BJ (cell line): ENCODE results near the gene RDH5. TPM values are rescaled to one million over a fixed set of nuclear protein-coding genes. Genes with fewer than 3 reads are reported as not detected.

Experiments used
- CTCF ChIA-PET: fragments of 350-600 bp; formaldehyde crosslinking; extraction: SDS; loops from one replicate; lab custom pipeline; 2021; ENCODE audit warnings: antibody characterized with exemption, inconsistent platforms; lab: Yijun Ruan, JAX
- POLR2A ChIA-PET: fragments of 300-600 bp; sonication (Branson Sonifier 250); formaldehyde crosslinking; extraction: SDS; loops from one replicate; lab custom pipeline; 2021; ENCODE audit warnings: antibody characterized with exemption; lab: Charles Lee
- DNase-seq: peaks from one replicate; pipeline ENCODE4 v3.0.0-alpha.2; 2011; ENCODE audit warnings: low read depth
- H3K27me3 ChIP-seq: 2 replicates; pipeline ENCODE4 v1.6.0; 2011; ENCODE audit warnings: low read length; ENCODE audit not compliant: control insufficient read depth, insufficient read depth
- H3K36me3 ChIP-seq: 2 replicates; pipeline ENCODE4 v1.5.1; 2011; ENCODE audit warnings: low read length; ENCODE audit not compliant: control insufficient read depth, insufficient read depth
- H3K4me3 ChIP-seq: 2 replicates; pipeline ENCODE4 v1.5.1; 2011; ENCODE audit warnings: low read depth, mild to moderate bottlenecking, control low read depth, low read length
- polyA plus RNA-seq: library from polyadenylated mRNA; depleted of rRNA; stranded (reverse); fragments of >200 nt; gene quantifications from 2 replicates; pipeline ENCODE4 v1.2.3, GENCODE V29; 2011
- TF ChIP-seq, protein P1 (sequence below): IDR thresholded peaks from 2 replicates; pipeline ENCODE4 v1.5.1; 2011; ENCODE audit warnings: low read depth, mild to moderate bottlenecking, control low read depth, inconsistent platforms, low read length, moderate library complexity; ENCODE audit not compliant: insufficient read depth

RDH5 gene
- polyA plus RNA-seq, 1 experiment = 6.2 TPM

DNA sequence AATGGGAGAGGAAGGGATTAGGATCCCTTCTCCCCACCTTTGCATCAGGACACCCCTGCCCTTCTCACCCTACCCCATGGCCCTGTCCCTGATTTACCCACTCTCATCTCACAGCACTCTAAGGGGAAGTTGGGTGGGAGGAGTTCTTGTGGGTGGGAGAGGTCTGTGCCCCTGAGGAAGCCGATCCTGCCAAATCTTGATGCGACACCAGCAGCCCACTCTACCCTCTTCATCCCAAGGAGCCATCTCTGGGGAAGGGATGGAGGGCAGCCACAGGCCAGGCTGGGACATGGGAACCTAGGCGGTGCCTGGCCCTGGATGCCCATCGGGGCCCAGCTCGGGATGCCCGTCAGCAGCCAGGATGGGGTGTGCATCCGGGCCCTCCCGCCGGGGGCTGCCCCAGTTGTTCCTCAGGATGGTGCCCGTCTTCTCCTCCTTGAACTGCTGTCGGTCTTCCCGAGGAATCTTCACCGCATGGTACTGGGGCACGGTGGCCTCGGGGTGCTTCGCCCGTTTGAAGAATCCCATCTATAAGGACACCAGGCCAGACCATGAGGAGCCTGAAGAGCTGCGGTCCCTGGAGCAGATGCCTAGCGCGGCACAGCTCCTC is 35.3 kb upstream of the RDH5 start:
- no peak for DNase-seq
- Histone ChIP-seq H3K4me3 (no peak overlapping the region), H3K36me3 (no peaks in the 10 kb centered on the region), H3K27me3 (no peaks in the 10 kb centered on the region; the same call in 1 of the 2 replicates)
- ChIA-PET CTCF (interaction anchor here (1.3 to 1.7 kb wide), 2 partner anchors 12 to 36 kb away, joined by 3 read pairs; partner anchors contain the start of gene RDH5), POLR2A (no interaction called here)
- TF ChIP-seq, protein P1, sequence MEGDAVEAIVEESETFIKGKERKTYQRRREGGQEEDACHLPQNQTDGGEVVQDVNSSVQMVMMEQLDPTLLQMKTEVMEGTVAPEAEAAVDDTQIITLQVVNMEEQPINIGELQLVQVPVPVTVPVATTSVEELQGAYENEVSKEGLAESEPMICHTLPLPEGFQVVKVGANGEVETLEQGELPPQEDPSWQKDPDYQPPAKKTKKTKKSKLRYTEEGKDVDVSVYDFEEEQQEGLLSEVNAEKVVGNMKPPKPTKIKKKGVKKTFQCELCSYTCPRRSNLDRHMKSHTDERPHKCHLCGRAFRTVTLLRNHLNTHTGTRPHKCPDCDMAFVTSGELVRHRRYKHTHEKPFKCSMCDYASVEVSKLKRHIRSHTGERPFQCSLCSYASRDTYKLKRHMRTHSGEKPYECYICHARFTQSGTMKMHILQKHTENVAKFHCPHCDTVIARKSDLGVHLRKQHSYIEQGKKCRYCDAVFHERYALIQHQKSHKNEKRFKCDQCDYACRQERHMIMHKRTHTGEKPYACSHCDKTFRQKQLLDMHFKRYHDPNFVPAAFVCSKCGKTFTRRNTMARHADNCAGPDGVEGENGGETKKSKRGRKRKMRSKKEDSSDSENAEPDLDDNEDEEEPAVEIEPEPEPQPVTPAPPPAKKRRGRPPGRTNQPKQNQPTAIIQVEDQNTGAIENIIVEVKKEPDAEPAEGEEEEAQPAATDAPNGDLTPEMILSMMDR = no peak

DNA sequence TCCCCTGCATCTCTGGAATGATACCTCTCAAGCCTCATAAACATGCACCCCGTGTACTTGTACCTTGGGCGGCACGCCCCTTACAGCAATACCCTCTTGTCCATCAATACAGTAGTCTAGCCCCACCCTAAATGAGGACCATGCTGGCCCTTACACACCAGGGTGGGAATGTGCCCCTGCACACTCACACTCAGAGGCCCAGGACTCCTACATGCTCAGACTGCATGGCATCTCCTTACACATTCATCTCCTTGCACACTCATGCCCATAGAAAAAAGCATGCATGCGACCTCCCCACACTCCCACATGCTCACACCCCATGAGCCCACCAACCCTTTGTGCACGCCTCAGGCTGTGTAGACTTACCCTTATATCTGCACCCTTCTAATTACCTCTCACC is 34.5 kb upstream of the RDH5 start:
- no peaks in the 10 kb centered on the region for H3K36me3 ChIP-seq
- H3K4me3 ChIP-seq = no peak overlapping the region
- ChIA-PET POLR2A (no interaction called here), CTCF (interaction anchor here (1.3 kb wide), 1 partner anchor 35 kb away, joined by 3 read pairs; the partner anchor contains the start of gene RDH5)
- TF ChIP-seq, protein P1 = no peak
- H3K27me3 ChIP-seq = no peaks in the 10 kb centered on the region; the same call in 1 of the 2 replicates
- no peak for DNase-seq

DNA sequence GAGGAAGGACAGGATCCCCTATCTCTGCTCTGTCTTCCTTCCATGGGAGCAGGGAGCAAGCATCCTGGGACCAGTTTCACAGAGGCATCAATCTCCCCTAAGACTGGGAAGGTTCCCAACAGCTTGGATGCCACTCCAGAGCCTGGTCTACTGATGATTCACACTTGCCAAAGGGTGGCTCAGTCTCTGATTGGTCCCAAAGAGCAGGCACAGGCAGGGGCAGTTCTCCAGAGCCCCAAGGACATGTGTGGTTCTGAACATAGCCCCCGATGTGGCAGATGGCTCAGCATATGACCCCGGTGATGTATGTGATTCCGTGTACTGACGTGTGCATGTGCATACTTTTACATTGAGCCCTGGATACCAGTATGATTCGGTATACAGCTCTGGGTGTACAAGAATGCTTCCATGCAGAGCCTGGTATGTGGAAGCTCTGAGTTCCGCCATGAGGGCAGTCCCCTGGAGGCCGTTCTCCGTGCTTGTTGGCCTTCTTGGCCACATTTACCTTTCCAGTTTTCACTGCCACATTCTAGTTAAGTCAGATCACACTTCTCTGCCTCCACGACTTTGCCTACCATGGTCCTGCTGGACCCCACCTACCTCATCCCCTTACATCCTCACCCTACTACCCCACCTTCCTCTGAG is 33.7 kb upstream of the RDH5 start:
- POLR2A ChIA-PET = no interaction called here
- no peak for DNase-seq
- Histone ChIP-seq H3K27me3 (no peaks in the 10 kb centered on the region; the same call in 1 of the 2 replicates), H3K36me3 (no peaks in the 10 kb centered on the region), H3K4me3 (no peak overlapping the region)
- CTCF ChIA-PET = no interaction called here
- TF ChIP-seq, protein P1 = no peak

DNA sequence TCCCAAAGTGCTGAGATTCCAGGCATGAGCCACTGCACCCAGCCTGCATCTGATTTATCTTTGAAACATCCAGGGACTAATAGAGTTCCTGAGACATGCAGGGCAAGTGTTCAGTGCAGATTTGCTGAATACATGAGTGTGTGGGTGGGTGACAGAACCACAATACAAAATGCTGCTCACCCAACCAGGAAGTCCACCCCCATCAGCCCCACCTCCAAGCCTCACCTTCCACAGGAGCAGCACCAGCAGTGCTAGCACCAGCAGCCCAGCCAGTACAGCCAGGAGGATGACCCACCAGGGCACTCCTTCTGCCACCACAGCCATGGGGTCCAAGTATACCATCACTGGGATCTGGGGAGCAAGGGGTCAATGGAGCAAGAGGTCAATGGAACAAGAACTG is 32.4 kb upstream of the RDH5 start:
- TF ChIP-seq, protein P1 = no peak
- DNase-seq = no peak
- Histone ChIP-seq H3K36me3 (no peaks in the 10 kb centered on the region), H3K27me3 (no peaks in the 10 kb centered on the region; the same call in 1 of the 2 replicates), H3K4me3 (no peak overlapping the region)
- POLR2A ChIA-PET = no interaction called here
- CTCF ChIA-PET = no interaction called here

DNA sequence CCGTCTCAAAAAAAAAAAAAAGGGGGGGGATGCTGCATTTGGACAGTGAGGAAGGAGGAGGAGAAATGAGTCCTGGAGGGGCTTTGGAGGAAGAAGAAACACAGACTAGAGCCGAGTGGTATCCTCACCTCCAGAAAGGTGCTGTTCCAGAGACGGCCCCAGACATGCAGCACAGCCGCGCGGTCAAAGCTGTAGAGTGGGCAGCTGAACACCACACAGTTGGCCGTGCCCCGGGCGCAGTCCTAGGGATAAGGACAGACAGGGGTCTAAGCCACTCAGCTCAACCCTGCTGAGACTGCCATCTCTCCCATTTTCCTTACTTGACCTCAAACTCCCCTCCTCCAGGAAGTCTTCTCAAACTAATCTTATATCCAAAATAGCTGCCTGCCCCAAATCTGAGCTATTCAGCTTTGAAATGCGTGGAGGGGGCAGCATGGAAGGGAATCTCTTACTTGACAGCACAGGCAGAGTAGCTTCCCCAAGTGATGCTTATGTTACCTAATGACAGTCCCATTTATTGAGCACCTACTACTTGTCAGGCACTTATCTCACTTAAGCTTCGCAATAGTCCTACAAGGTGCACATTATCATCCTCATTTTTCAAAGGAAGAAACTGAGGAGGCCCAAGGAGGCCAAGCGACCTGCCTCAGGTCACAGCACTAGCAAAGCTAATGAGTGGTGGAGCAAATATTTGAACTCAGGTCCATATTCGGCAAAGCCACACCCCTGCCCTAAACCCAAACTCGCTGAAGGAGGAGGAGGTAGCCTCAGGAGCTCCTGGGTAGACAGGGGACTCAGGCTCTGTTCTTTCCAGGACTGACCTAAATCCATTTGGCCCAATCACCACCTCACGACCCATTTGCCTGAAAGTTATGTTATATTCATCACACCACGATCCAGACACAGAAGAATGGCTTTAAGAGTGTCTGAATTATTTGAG is 31.2 kb upstream of the RDH5 start:
- no peak overlapping the region for H3K4me3 ChIP-seq
- ChIA-PET POLR2A (no interaction called here), CTCF (interaction anchor here (1.0 to 1.1 kb wide), 2 partner anchors 26 to 27 kb away, joined by 3 read pairs; partner anchors contain the start of gene BLOC1S1)
- no peaks in the 10 kb centered on the region for H3K36me3 ChIP-seq
- no peak for DNase-seq
- TF ChIP-seq, protein P1 = no peak
- H3K27me3 ChIP-seq = no peaks in the 10 kb centered on the region
